PC-9 (cell line): ENCODE measurements around the gene ARHGAP45. TPM values are rescaled to one million over a fixed set of nuclear protein-coding genes. Genes with fewer than 3 reads are reported as not detected.
A peak's percentile ranks its signal among the peaks of the same experiment; 100 is the strongest.
"Not testable (repeated sequence)": the region's sequence is repeated elsewhere in the genome, so short reads cannot be mapped to it uniquely, and the experiment has no call there.

Experiments used
- BruUV-seq: library from RNA; stranded (reverse); fragments of 400-500 nt; replicated peaks from 2 replicates; lab custom pipeline; 2021; lab: Mats Ljungman, UMichigan
- CTCF ChIA-PET: fragments of 300-600 bp; sonication (Branson Sonifier 250); formaldehyde crosslinking; loops from one replicate; lab custom pipeline; 2022; ENCODE audit warnings: antibody characterized with exemption; lab: Charles Lee
- POLR2A ChIA-PET: fragments of 300-600 bp; sonication (Branson Sonifier 250); formaldehyde crosslinking; loops from one replicate; lab custom pipeline; 2022; ENCODE audit warnings: antibody characterized with exemption; ENCODE audit not compliant: unreplicated experiment; lab: Charles Lee
- DNase-seq, 2 experiments: peaks; one replicate each; pipeline versions ENCODE4 v3.0.0 to v3.0.0-alpha.2; 2015 to 2022; ENCODE audit warnings: mixed read lengths in 1 of 2
- H2AFZ ChIP-seq: fragments of 200-600 bp; sonication (generic); 2 replicates; pipeline ENCODE4 v1.8.1; 2017; ENCODE audit warnings: antibody characterized with exemption
- H3F3A ChIP-seq: fragments of 200-600 bp; sonication (generic); 2 replicates; pipeline ENCODE4 v1.8.1; 2017; ENCODE audit warnings: antibody characterized with exemption, mild to moderate bottlenecking, low read depth; ENCODE audit not compliant: insufficient read depth
- H3K27ac ChIP-seq: fragments of 200-600 bp; sonication (generic); 2 replicates; pipeline ENCODE4 v1.6.1; 2016; ENCODE audit warnings: mixed run types
- H3K27me3 ChIP-seq: fragments of 200-600 bp; sonication (generic); 2 replicates; pipeline ENCODE4 v1.6.1; 2016; ENCODE audit warnings: low read depth, mixed run types; ENCODE audit not compliant: insufficient read depth
- H3K36me3 ChIP-seq: fragments of 200-600 bp; sonication (generic); 2 replicates; pipeline ENCODE4 v1.6.1; 2016; ENCODE audit warnings: low read depth, mixed run types
- H3K4me1 ChIP-seq: fragments of 200-600 bp; sonication (generic); replicated peaks from 2 replicates; pipeline ENCODE4 v1.6.1; 2016; ENCODE audit warnings: mixed run types; ENCODE audit not compliant: insufficient read depth
- H3K4me2 ChIP-seq: fragments of 200-600 bp; sonication (generic); 2 replicates; pipeline ENCODE4 v1.6.1; 2017; ENCODE audit warnings: mixed run types
- H3K4me3 ChIP-seq: fragments of 200-600 bp; sonication (generic); 2 replicates; pipeline ENCODE4 v1.6.1; 2016; ENCODE audit warnings: mixed run types
- H3K79me2 ChIP-seq: fragments of 200-600 bp; sonication (generic); 2 replicates; pipeline ENCODE4 v1.6.1; 2017; ENCODE audit warnings: low read depth, mixed run types
- H3K9me2 ChIP-seq: fragments of 200-600 bp; sonication (generic); 2 replicates; pipeline ENCODE4 v1.8.1; 2017; ENCODE audit warnings: mild to moderate bottlenecking; ENCODE audit not compliant: insufficient read depth
- H3K9me3 ChIP-seq: fragments of 200-600 bp; sonication (generic); 2 replicates; pipeline ENCODE4 v1.8.1; 2016; ENCODE audit warnings: low read depth; ENCODE audit not compliant: insufficient read depth
- H4K20me1 ChIP-seq: fragments of 200-600 bp; sonication (generic); 2 replicates; pipeline ENCODE4 v1.8.1; 2017; ENCODE audit not compliant: insufficient read depth
- EZH2 ChIP-seq: fragments of 200-600 bp; sonication (generic); IDR thresholded peaks from 2 replicates; pipeline ENCODE4 v1.8.0; 2017; ENCODE audit warnings: antibody characterized with exemption, low read depth
- intact Hi-C: fragments of 100-400 bp; cut with micrococcal nuclease; formaldehyde crosslinking; loops from one replicate; pipeline ENCODE4 v1.10.0; 2022; ENCODE audit not compliant: unreplicated experiment
- total RNA-seq: library from RNA; stranded (reverse); gene quantifications from 2 replicates; pipeline ENCODE4 v1.2.3, GENCODE V29; 2021
- TF ChIP-seq, protein P1 (sequence below): fragments of 200-600 bp; sonication (generic); conservative IDR thresholded peaks from 2 replicates; pipeline ENCODE4 v1.6.1; 2017; ENCODE audit warnings: mixed run types, antibody characterized with exemption, mild to moderate bottlenecking, moderate library complexity

The ARHGAP45 gene
- total RNA-seq, 1 experiment from 2014 or later = 20.2 TPM

DNA sequence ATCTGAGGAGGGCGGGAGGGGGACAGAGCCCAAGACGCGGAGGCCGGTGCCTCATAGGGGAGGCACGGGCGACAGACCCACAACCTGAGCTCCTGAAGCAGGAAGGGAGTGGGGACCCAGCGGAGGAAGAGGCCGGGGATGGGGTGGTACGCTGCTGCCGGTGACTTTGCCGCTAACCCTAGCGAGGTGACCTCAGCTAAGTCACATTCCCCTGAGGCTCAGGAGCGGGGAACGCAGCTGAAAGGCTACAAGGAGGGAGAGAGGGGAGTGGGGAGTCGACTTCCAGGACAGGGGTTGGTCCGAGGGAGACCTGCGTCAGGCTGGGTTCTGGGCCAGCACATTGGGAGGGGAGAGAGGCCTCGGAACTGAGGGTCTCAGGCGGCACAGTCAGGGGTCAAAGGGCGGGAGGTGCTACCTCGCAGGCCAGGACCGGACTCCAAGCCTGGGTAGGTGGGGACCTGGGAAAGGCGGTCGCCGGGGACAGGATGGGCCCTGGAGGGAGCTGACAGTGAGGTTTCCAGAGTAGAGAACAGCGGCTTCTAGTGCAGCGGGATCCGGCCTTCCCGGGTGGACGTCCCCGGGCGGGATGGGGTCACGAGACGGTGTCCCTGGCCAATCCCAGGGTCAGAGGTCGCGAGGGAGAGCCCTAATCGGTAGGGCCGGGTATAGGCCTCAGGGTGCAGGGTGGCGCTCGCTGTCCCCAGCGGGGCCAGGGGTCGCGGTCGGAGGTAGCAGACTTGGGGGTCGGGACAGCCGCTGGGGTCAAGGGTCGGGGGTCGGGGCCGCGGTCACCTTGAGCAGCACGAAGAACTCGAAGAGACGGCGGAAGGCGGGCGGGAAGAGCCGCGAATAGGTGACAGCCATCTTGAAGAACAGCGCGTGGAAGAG, 46.7 kb upstream of the ARHGAP45 start:
- Histone ChIP-seq H3K27ac (peak overlapping the region; percentile 77; the same call in 1 of the 2 replicates), H3K79me2 (peaks cover 56% of the 10 kb centered on the region), H4K20me1 (peaks cover 47% of the 10 kb centered on the region), H3K4me3 (peak overlapping the region; percentile 86), H3K4me1 (peaks cover 37% of the 10 kb centered on the region), H3K9me3 (no peaks in the 10 kb centered on the region), H3K27me3 (no peaks in the 10 kb centered on the region), H3K4me2 (peak overlapping the region; percentile 95), H3K9me2 (no peaks in the 10 kb centered on the region), H3F3A (peaks cover 34% of the 10 kb centered on the region), H2AFZ (no peak overlapping the region; the same call in 1 of the 2 replicates), H3K36me3 (no peaks in the 10 kb centered on the region)
- intact Hi-C loops = no loop called here
- CTCF ChIA-PET = interaction anchor here (0.5 kb wide), 1 partner anchor 18 kb away, joined by 3 read pairs; no protein-coding TSS in a partner anchor
- no peak for TF ChIP-seq EZH2
- TF ChIP-seq, protein P1, sequence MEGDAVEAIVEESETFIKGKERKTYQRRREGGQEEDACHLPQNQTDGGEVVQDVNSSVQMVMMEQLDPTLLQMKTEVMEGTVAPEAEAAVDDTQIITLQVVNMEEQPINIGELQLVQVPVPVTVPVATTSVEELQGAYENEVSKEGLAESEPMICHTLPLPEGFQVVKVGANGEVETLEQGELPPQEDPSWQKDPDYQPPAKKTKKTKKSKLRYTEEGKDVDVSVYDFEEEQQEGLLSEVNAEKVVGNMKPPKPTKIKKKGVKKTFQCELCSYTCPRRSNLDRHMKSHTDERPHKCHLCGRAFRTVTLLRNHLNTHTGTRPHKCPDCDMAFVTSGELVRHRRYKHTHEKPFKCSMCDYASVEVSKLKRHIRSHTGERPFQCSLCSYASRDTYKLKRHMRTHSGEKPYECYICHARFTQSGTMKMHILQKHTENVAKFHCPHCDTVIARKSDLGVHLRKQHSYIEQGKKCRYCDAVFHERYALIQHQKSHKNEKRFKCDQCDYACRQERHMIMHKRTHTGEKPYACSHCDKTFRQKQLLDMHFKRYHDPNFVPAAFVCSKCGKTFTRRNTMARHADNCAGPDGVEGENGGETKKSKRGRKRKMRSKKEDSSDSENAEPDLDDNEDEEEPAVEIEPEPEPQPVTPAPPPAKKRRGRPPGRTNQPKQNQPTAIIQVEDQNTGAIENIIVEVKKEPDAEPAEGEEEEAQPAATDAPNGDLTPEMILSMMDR = no peak
- POLR2A ChIA-PET = no interaction called here
- no peak for DNase-seq
- TSS peak; percentile 48 for BruUV-seq

DNA sequence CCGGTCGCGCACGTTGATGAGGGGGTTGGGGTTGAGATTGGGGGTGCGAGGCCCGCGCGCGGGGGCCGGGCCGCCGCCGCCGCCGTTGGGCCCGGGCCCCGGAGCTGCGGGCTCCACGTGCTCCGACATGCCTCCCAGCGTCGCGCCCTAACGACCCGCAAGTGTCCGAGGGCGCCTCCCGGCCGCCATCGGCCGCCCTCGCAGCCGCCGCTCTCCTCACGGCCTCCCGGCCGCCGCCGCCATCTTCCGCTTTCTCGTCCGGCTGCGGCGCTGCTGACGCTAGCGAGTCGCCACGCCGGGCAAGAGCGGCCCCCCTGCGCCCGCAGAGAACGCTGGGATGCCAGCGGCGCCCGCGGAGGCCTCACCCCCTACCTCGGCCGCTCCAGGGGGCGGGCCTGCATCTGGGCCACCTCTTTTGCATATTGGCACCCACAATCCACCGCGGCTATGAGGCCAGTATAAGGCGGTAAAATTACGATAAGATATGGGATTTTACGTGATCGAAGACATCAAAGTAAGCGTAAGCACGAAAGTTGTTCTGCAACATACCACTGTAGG, 46.0 kb upstream of the ARHGAP45 start, which contains the start of gene TMEM259:
Gene TMEM259 (minus strand): TSS at position 256 of the 558 bp plus-strand sequence. CDS start 127 bp downstream, at position 129.
- Histone ChIP-seq H3K9me2 (no peaks in the 10 kb centered on the region), H3K9me3 (no peaks in the 10 kb centered on the region), H3K4me2 (peak within 1 kb of the TSS; percentile 95), H3K27ac (peak within 1 kb of the TSS; percentile 77), H2AFZ (no peak within 1 kb of the TSS; the same call in 1 of the 2 replicates), H4K20me1 (peaks cover 40% of the 10 kb centered on the region), H3K79me2 (peaks cover 49% of the 10 kb centered on the region), H3K36me3 (no peaks in the 10 kb centered on the region), H3K4me1 (peaks cover 37% of the 10 kb centered on the region), H3K4me3 (peak within 1 kb of the TSS; percentile 86), H3F3A (peaks cover 38% of the 10 kb centered on the region), H3K27me3 (no peaks in the 10 kb centered on the region)
- CTCF ChIA-PET = no interaction called here
- peak; percentile 82 to 97 for DNase-seq
- no peak for TF ChIP-seq EZH2
- TF ChIP-seq, protein P1 = no peak
- intact Hi-C loops = loop anchor here (1.0 kb wide), 1 partner anchor 145 kb away; no protein-coding TSS in a partner anchor
- BruUV-seq = no TSS peak
- POLR2A ChIA-PET = interaction anchor here (0.7 kb wide), 1 partner anchor 9 kb away, joined by 6 read pairs; no protein-coding TSS in a partner anchor

DNA sequence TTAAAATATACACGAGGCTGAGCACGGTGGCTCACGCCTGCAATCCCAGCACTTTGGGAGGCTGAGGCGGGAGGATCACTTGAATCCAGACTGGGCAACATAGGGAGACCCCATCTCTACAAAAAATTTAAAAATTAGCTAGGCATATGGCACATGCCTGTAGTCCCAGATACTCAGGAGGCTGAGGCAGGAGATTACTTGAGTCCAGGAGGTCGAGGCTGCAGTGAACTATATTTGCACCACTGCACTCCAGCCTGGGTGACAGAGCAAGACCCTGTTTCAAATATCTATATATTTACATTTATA, 43.1 kb upstream of the ARHGAP45 start:
- intact Hi-C loops, H3K27me3 ChIP-seq, H2AFZ ChIP-seq, POLR2A ChIA-PET, H3K36me3 ChIP-seq, H3K27ac ChIP-seq, BruUV-seq, H3K4me3 ChIP-seq, H3K9me2 ChIP-seq, DNase-seq, H3K4me2 ChIP-seq, H3K9me3 ChIP-seq: not testable (repeated sequence)
- CTCF ChIA-PET = interaction anchor here (0.7 kb wide), 1 partner anchor 230 kb away, joined by 4 read pairs; no protein-coding TSS in a partner anchor
- Histone ChIP-seq H3K4me1 (peaks cover 19% of the 10 kb centered on the region), H3F3A (peaks cover 40% of the 10 kb centered on the region), H3K79me2 (peaks cover 36% of the 10 kb centered on the region), H4K20me1 (peaks cover 16% of the 10 kb centered on the region)

DNA sequence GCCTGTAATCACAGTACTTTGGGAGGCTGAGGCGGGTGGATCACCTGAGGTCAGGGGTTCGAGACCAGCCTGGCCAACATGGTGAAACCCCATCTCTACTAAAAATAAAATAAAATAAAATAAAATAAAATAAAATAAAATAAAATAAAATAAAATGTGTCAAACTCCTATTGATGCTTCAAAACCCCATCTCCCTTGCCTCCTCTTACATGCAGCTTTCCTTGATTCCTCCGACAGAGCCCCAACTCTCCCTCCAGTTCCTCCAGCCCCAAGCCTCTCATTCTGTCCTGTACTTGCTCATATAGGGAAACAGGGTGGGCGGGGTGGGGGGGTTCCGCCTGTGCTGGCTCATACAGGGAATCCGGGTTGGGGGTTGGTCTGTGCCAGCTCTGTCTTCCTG, 41.9 kb upstream of the ARHGAP45 start:
- CTCF ChIA-PET = interaction anchor here (0.6 kb wide), 1 partner anchor 142 kb away, joined by 5 read pairs; no protein-coding TSS in a partner anchor
- H3K9me2 ChIP-seq, H3K27me3 ChIP-seq, intact Hi-C loops, H3K4me1 ChIP-seq, H2AFZ ChIP-seq, H3K9me3 ChIP-seq, DNase-seq, H3K4me3 ChIP-seq, BruUV-seq, H3K27ac ChIP-seq, H4K20me1 ChIP-seq, POLR2A ChIA-PET, H3K4me2 ChIP-seq, H3K36me3 ChIP-seq: not testable (repeated sequence)
- peaks cover 40% of the 10 kb centered on the region for H3F3A ChIP-seq
- H3K79me2 ChIP-seq = peaks cover 36% of the 10 kb centered on the region
